ENCODE measurements around the gene ATP8B3.

The ATP8B3 gene

GRCh38 chr19:1812426-1813191 is 533 bp upstream of the ATP8B3 start:
- peak; percentile 96 for DNase-seq (ENCODE audit: low spot score)
- peak; percentile 41 for TF ChIP-seq CTCF (IDR thresholded peaks at IDR 0.05; ENCODE audit: extremely low read depth, missing control alignments)

GRCh38 chr19:1811472-1811894 is 593 bp downstream of the ATP8B3 start:
- TF ChIP-seq CTCF (IDR thresholded peaks at IDR 0.05; ENCODE audit: extremely low read depth, missing control alignments), result no peak

GRCh38 chr19:1810439-1811160 is 1.5 kb downstream of the ATP8B3 start:
- DNase-seq (ENCODE audit: low spot score), result no peak
- no peak for TF ChIP-seq CTCF (IDR thresholded peaks at IDR 0.05; ENCODE audit: extremely low read depth, missing control alignments)

More at GRCh38 chr19:1811472-1811894, 593 bp downstream of the ATP8B3 start:
- no peak for DNase-seq (ENCODE audit: low spot score)

GRCh38 chr19:1809678-1810077 is 2.4 kb downstream of the ATP8B3 start:
- DNase-seq (ENCODE audit: low spot score), result no peak
- TF ChIP-seq CTCF (IDR thresholded peaks at IDR 0.05; ENCODE audit: extremely low read depth, missing control alignments), result no peak

- no peak for DNase-seq (ENCODE audit: low spot score)
- TF ChIP-seq CTCF (IDR thresholded peaks at IDR 0.05; ENCODE audit: extremely low read depth, missing control alignments), result no peak
These were observed 3.7 kb downstream of the ATP8B3 start for GRCh38 chr19:1808395-1808731.

- TF ChIP-seq CTCF (IDR thresholded peaks at IDR 0.05; ENCODE audit: extremely low read depth, missing control alignments), result no peak
- no peak for DNase-seq (ENCODE audit: low spot score)
These were observed 4.2 kb downstream of the ATP8B3 start for GRCh38 chr19:1807695-1808394.

All from GM20000 (cell line).